Naive thymus-derived CD4-positive, alpha-beta T cell (primary cell): ENCODE data around the gene SEC23A. TPM values are rescaled to one million over a fixed set of nuclear protein-coding genes. Genes with fewer than 3 reads are reported as not detected.

Experiments used
- ATAC-seq: fragments of 150-1000 bp; cut with Tn5 transposase; 2 replicates; pipeline ENCODE4 v1.10.0; 2021; ENCODE audit warnings: mild to moderate bottlenecking, moderate library complexity
- CTCF ChIA-PET: fragments of 350-600 bp; sonication (Branson Sonifier 250); formaldehyde crosslinking; loops from one replicate; lab custom pipeline; 2021; ENCODE audit warnings: antibody characterized with exemption; lab: Charles Lee
- POLR2A ChIA-PET: fragments of 350-600 bp; sonication (Branson Sonifier 250); formaldehyde crosslinking; loops from one replicate; lab custom pipeline; 2021; ENCODE audit warnings: antibody characterized with exemption, inconsistent platforms; lab: Charles Lee
- DNase-seq, 9 donors: peaks; one replicate each; pipeline versions ENCODE4 v3.0.0 to v3.0.0-alpha.2; 2020 to 2022; ENCODE audit warnings: mixed read lengths in 1 of 9
- H3K27ac ChIP-seq: one replicate; pipeline ENCODE4 v1.7.0; 2013; ENCODE audit warnings: mild to moderate bottlenecking, low read depth, low read length, moderate library complexity
- H3K27me3 ChIP-seq, 2 donors: one replicate each; pipeline ENCODE4 v1.7.0; 2013; ENCODE audit warnings: low read length in 2 of 2, mild to moderate bottlenecking in 2 of 2, moderate library complexity in 2 of 2; ENCODE audit not compliant: control insufficient read depth in 2 of 2, insufficient read depth in 2 of 2
- H3K36me3 ChIP-seq, 3 experiments: 1 replicate in 2 of 3; 2 replicates in 1 of 3; pipeline ENCODE4 v1.7.0; 2013; ENCODE audit warnings: low read length in 3 of 3, mild to moderate bottlenecking in 3 of 3, moderate library complexity in 1 of 3; ENCODE audit not compliant: insufficient read depth in 3 of 3, control insufficient read depth in 2 of 3
- H3K4me1 ChIP-seq, 2 donors: one replicate each; pipeline ENCODE4 v1.7.0; 2013; ENCODE audit warnings: low read length in 2 of 2, mild to moderate bottlenecking in 2 of 2, moderate library complexity in 1 of 2; ENCODE audit not compliant: control insufficient read depth in 2 of 2, insufficient read depth in 2 of 2
- H3K4me3 ChIP-seq: 2 replicates; pipeline ENCODE4 v1.7.0; 2013; ENCODE audit warnings: mild to moderate bottlenecking, low read length
- H3K9me3 ChIP-seq, 3 experiments: 1 replicate in 2 of 3; 2 replicates in 1 of 3; pipeline ENCODE4 v1.7.0; 2013; ENCODE audit warnings: low read length in 3 of 3; ENCODE audit not compliant: control insufficient read depth in 2 of 3
- H3K27ac Mint-ChIP-seq, 9 donors: one replicate each; pipeline ENCODE4 v1.8.0; 2020 to 2022; ENCODE audit warnings: mixed read lengths in 9 of 9, mild to moderate bottlenecking in 8 of 9, moderate library complexity in 5 of 9, inconsistent platforms in 2 of 9
- H3K27me3 Mint-ChIP-seq, 5 donors: one replicate each; pipeline ENCODE4 v1.8.0; 2021 to 2022; ENCODE audit warnings: mixed read lengths in 5 of 5, mild to moderate bottlenecking in 1 of 5
- H3K36me3 Mint-ChIP-seq, 5 donors: one replicate each; pipeline ENCODE4 v1.8.0; 2020 to 2022; ENCODE audit warnings: mixed read lengths in 5 of 5, mild to moderate bottlenecking in 3 of 5, inconsistent platforms in 1 of 5
- H3K4me1 Mint-ChIP-seq, 7 donors: one replicate each; pipeline ENCODE4 v1.8.0; 2020 to 2022; ENCODE audit warnings: mixed read lengths in 7 of 7, mild to moderate bottlenecking in 3 of 7, inconsistent platforms in 1 of 7
- H3K4me3 Mint-ChIP-seq, 10 donors: one replicate each; pipeline ENCODE4 v1.8.0; 2020 to 2022; ENCODE audit warnings: mild to moderate bottlenecking in 10 of 10, mixed read lengths in 10 of 10, moderate library complexity in 6 of 10, inconsistent platforms in 2 of 10
- H3K9me3 Mint-ChIP-seq, 11 donors: one replicate each; pipeline ENCODE4 v1.8.0; 2020 to 2022; ENCODE audit warnings: mixed read lengths in 11 of 11, mild to moderate bottlenecking in 4 of 11, inconsistent platforms in 1 of 11, moderate library complexity in 1 of 11
- intact Hi-C, 2 donors: fragments of 100-400 bp; cut with micrococcal nuclease; formaldehyde crosslinking; loops; one replicate each; pipeline ENCODE4 v1.15.1; 2023
- polyA plus RNA-seq, 2 donors: library from polyadenylated mRNA; unstranded; fragments of 300-500 nt; fragmentation: Illumina TruSeq; gene quantifications; one replicate each; pipeline ENCODE4 v1.2.3, GENCODE V29; 2021
- total RNA-seq, 6 experiments: library from RNA in 5 of 6; stranded (reverse) in 5 of 6; gene quantifications; 1 replicate in 5 of 6; 2 replicates in 1 of 6; pipeline ENCODE4 v1.2.3 and lab custom pipeline; 2021 to 2026

The SEC23A gene
- total and polyA plus RNA-seq, 7 experiments from 2014 or later: 31.1 to 75.3 (median 59.9) TPM

- POLR2A ChIA-PET: no interaction called here
- H3K27ac ChIP-seq: no peak overlapping the region
- Mint-ChIP-seq H3K36me3 (no peaks in the 10 kb centered on the region), H3K27ac (no peak overlapping the region), H3K27me3 (peaks cover 0 to 14% (median 7%) of the 10 kb centered on the region in 5 donors), H3K4me1 (peaks cover 6 to 13% (median 12%) of the 10 kb centered on the region in 7 donors), H3K4me3 (no peak overlapping the region), H3K9me3 (peaks cover 0 to 7% (median 0%) of the 10 kb centered on the region in 11 donors)
- intact Hi-C loops: no loop called here
- ATAC-seq: no peak
- no peaks in the 10 kb centered on the region for H3K36me3 ChIP-seq
- H3K4me1 ChIP-seq: no peaks in the 10 kb centered on the region
- CTCF ChIA-PET: no interaction called here
- no peaks in the 10 kb centered on the region for H3K27me3 ChIP-seq
- no peak for DNase-seq
- H3K4me3 ChIP-seq: no peak overlapping the region
- no peaks in the 10 kb centered on the region for H3K9me3 ChIP-seq
Measured at GRCh38 chr14:38991299-38991698, 111.7 kb downstream of the SEC23A start.

- no peak overlapping the region for H3K27ac ChIP-seq
- intact Hi-C loops: no loop called here
- DNase-seq: no peak
- no peaks in the 10 kb centered on the region for H3K9me3 ChIP-seq
- POLR2A ChIA-PET: no interaction called here
- Mint-ChIP-seq H3K9me3 (peaks cover 0 to 7% (median 0%) of the 10 kb centered on the region in 11 donors), H3K27me3 (peaks cover 0 to 9% (median 7%) of the 10 kb centered on the region in 5 donors), H3K27ac (peak overlapping the region in 1 of 9 donors; percentile 39), H3K4me1 (peaks cover 6 to 13% (median 12%) of the 10 kb centered on the region in 7 donors), H3K36me3 (no peaks in the 10 kb centered on the region), H3K4me3 (peak overlapping the region in 2 of 10 donors; percentile 57 to 70)
- CTCF ChIA-PET: no interaction called here
- peak; percentile 29 for ATAC-seq
- H3K4me1 ChIP-seq: no peaks in the 10 kb centered on the region
- H3K4me3 ChIP-seq: no peak overlapping the region
- H3K36me3 ChIP-seq: no peaks in the 10 kb centered on the region
- H3K27me3 ChIP-seq: no peaks in the 10 kb centered on the region
Measured at GRCh38 chr14:38989922-38990546, 113.0 kb downstream of the SEC23A start.

GRCh38 chr14:38987781-38988180 is 115.3 kb downstream of the SEC23A start:
- DNase-seq (no peak), ATAC-seq (no peak)
- Mint-ChIP-seq H3K9me3 (peaks cover 0 to 11% (median 0%) of the 10 kb centered on the region in 11 donors), H3K4me3 (no peak overlapping the region), H3K4me1 (peaks cover 6 to 13% (median 12%) of the 10 kb centered on the region in 7 donors), H3K27me3 (peaks cover 3 to 22% (median 17%) of the 10 kb centered on the region in 5 donors), H3K27ac (no peak overlapping the region), H3K36me3 (no peaks in the 10 kb centered on the region)
- H3K27me3 ChIP-seq: no peaks in the 10 kb centered on the region
- ChIA-PET CTCF (no interaction called here), POLR2A (no interaction called here)
- H3K9me3 ChIP-seq: no peaks in the 10 kb centered on the region
- no peak overlapping the region for H3K4me3 ChIP-seq
- intact Hi-C loops: no loop called here
- H3K27ac ChIP-seq: no peak overlapping the region
- H3K36me3 ChIP-seq: no peaks in the 10 kb centered on the region
- H3K4me1 ChIP-seq: no peaks in the 10 kb centered on the region

GRCh38 chr14:38982837-38983236 is 120.2 kb downstream of the SEC23A start:
- H3K4me3 Mint-ChIP-seq: no peak overlapping the region
- no peaks in the 10 kb centered on the region for H3K9me3 ChIP-seq
- peaks cover 5 to 51% (median 41%) of the 10 kb centered on the region in 5 donors for H3K27me3 Mint-ChIP-seq
- H3K9me3 Mint-ChIP-seq: peaks cover 3 to 38% (median 14%) of the 10 kb centered on the region in 11 donors
- H3K27ac ChIP-seq: no peak overlapping the region
- ChIA-PET CTCF (interaction anchor here (0.6 kb wide), 1 partner anchor 30 kb away, joined by 3 read pairs; no protein-coding TSS in a partner anchor), POLR2A (no interaction called here)
- no peak overlapping the region for H3K27ac Mint-ChIP-seq
- no peaks in the 10 kb centered on the region for H3K27me3 ChIP-seq
- H3K36me3 Mint-ChIP-seq: peaks cover 0 to 7% (median 0%) of the 10 kb centered on the region in 5 donors
- ATAC-seq: no peak
- no peaks in the 10 kb centered on the region for H3K36me3 ChIP-seq
- H3K4me3 ChIP-seq: no peak overlapping the region
- no peaks in the 10 kb centered on the region for H3K4me1 Mint-ChIP-seq
- no peak for DNase-seq
- H3K4me1 ChIP-seq: no peaks in the 10 kb centered on the region
- intact Hi-C loops: no loop called here

GRCh38 chr14:38982278-38982677 is 120.8 kb downstream of the SEC23A start:
- DNase-seq (no peak), ATAC-seq (no peak)
- H3K27me3 ChIP-seq: no peaks in the 10 kb centered on the region
- no peaks in the 10 kb centered on the region for H3K9me3 ChIP-seq
- H3K36me3 Mint-ChIP-seq: peaks cover 0 to 8% (median 0%) of the 10 kb centered on the region in 5 donors
- H3K9me3 Mint-ChIP-seq: peaks cover 3 to 42% (median 16%) of the 10 kb centered on the region in 11 donors
- no peak overlapping the region for H3K27ac Mint-ChIP-seq
- no peak overlapping the region for H3K27ac ChIP-seq
- no peaks in the 10 kb centered on the region for H3K36me3 ChIP-seq
- no peaks in the 10 kb centered on the region for H3K4me1 Mint-ChIP-seq
- intact Hi-C loops: no loop called here
- peaks cover 5 to 56% (median 42%) of the 10 kb centered on the region in 5 donors for H3K27me3 Mint-ChIP-seq
- no peak overlapping the region for H3K4me3 ChIP-seq
- H3K4me1 ChIP-seq: no peaks in the 10 kb centered on the region
- CTCF ChIA-PET: interaction anchor here (0.6 kb wide), 1 partner anchor 30 kb away, joined by 3 read pairs; no protein-coding TSS in a partner anchor
- H3K4me3 Mint-ChIP-seq: no peak overlapping the region
- POLR2A ChIA-PET: no interaction called here

Other genes starting within 250 kb of the SEC23A start
- gene GEMIN2, start 11.1 kb upstream of the SEC23A start, total RNA-seq: 10 to 100 TPM in 4 of 5 experiments, 1 to 10 TPM in 1; 7.2 to 20.9 (median 18.6) TPM
- gene GEMIN2, start 11.1 kb upstream of the SEC23A start, polyA plus RNA-seq: 10 to 100 TPM; 16.1 to 18.4 TPM
- gene TRAPPC6B, start 67.1 kb upstream of the SEC23A start, total RNA-seq: 10 to 100 TPM; 15.3 to 33.5 (median 26.4) TPM
- gene TRAPPC6B, start 67.1 kb upstream of the SEC23A start, polyA plus RNA-seq: 10 to 100 TPM in 1 of 2 donors, 1 to 10 TPM in 1; 10.0 to 11.0 TPM
- 100 to 1,000 TPM in 3 of 5 experiments, 10 to 100 TPM in 2; 80.1 to 120 (median 102) TPM for gene PNN, start 72.0 kb upstream of the SEC23A start, total RNA-seq
- gene PNN, start 72.0 kb upstream of the SEC23A start, polyA plus RNA-seq: 10 to 100 TPM; 25.2 to 31.7 TPM
- 10 to 100 TPM; 18.4 to 29.1 (median 26.1) TPM for gene MIA2, start 130.7 kb upstream of the SEC23A start, total RNA-seq
- 10 to 100 TPM; 20.5 to 30.6 TPM for gene MIA2, start 130.7 kb upstream of the SEC23A start, polyA plus RNA-seq